HepG2 (cell line): ENCODE data around the gene RER1. TPM values are rescaled to one million over a fixed set of nuclear protein-coding genes. Genes with fewer than 3 reads are reported as not detected.

Source experiments
- BRD4 ChIP-seq: sonication (generic); formaldehyde crosslinking; IDR thresholded peaks from 2 replicates; pipeline ENCODE4 v1.4.0; 2020; ENCODE audit warnings: missing genetic modification reagents
- CEBPB ChIP-seq: IDR thresholded peaks from 2 replicates; pipeline ENCODE4 v1.6.1; 2011; ENCODE audit warnings: low read depth, low read length, improper control_type of control experiment, borderline replicate concordance
- DMAP1 ChIP-seq: IDR thresholded peaks from 2 replicates; pipeline ENCODE4 v1.6.1; 2016
- ETV6 ChIP-seq: sonication (generic); formaldehyde crosslinking; conservative IDR thresholded peaks from 2 replicates; pipeline ENCODE4 v1.4.0; 2020; ENCODE audit warnings: missing genetic modification reagents
- FOXP1 ChIP-seq, 2 experiments: fragments of 450-650 bp in 1 of 2; IDR thresholded peaks; 2 replicates each; pipeline ENCODE4 v1.6.1; 2017 to 2018; ENCODE audit warnings: antibody characterized with exemption in 1 of 2
- MED8 ChIP-seq: sonication (generic); formaldehyde crosslinking; IDR thresholded peaks from 2 replicates; pipeline ENCODE4 v1.8.1; 2023; ENCODE audit warnings: mild to moderate bottlenecking, missing genetic modification reagents; ENCODE audit not compliant: insufficient replicate concordance
- NFIB ChIP-seq: sonication (generic); formaldehyde crosslinking; IDR thresholded peaks from 2 replicates; pipeline ENCODE4 v1.9.0; 2021; ENCODE audit warnings: missing genetic modification reagents, mild to moderate bottlenecking, borderline replicate concordance
- PRMT3 ChIP-seq: sonication (generic); formaldehyde crosslinking; IDR thresholded peaks from 2 replicates; pipeline ENCODE4 v1.8.1; 2022; ENCODE audit warnings: low read depth, mild to moderate bottlenecking, moderate library complexity, missing genetic modification reagents, borderline replicate concordance
- RFX3 ChIP-seq: IDR thresholded peaks from 2 replicates; pipeline ENCODE4 v1.6.1; 2016; ENCODE audit warnings: missing biosample characterization, missing genetic modification reagents
- SMC3 ChIP-seq: IDR thresholded peaks from 2 replicates; pipeline ENCODE4 v1.6.1; 2011; ENCODE audit warnings: low read length, improper control_type of control experiment
- ZFP82 ChIP-seq: sonication (generic); formaldehyde crosslinking; IDR thresholded peaks from 2 replicates; pipeline ENCODE4 v1.5.1; 2020; ENCODE audit warnings: mild to moderate bottlenecking, missing genetic modification reagents, borderline replicate concordance
- ZMYM4 ChIP-seq: sonication (generic); formaldehyde crosslinking; IDR thresholded peaks from 2 replicates; pipeline ENCODE4 v1.8.1; 2023; ENCODE audit warnings: mild to moderate bottlenecking, missing genetic modification reagents
- ZNF235 ChIP-seq: sonication (generic); formaldehyde crosslinking; IDR thresholded peaks from 2 replicates; pipeline ENCODE4 v1.8.1; 2023; ENCODE audit warnings: mild to moderate bottlenecking, missing genetic modification reagents, borderline replicate concordance
- ZNF543 ChIP-seq: sonication (generic); formaldehyde crosslinking; IDR thresholded peaks from 2 replicates; pipeline ENCODE4 v1.4.0; 2020; ENCODE audit warnings: mild to moderate bottlenecking, missing genetic modification reagents
- ZNF557 ChIP-seq: sonication (generic); formaldehyde crosslinking; IDR thresholded peaks from 2 replicates; pipeline ENCODE4 v1.4.0; 2020; ENCODE audit warnings: missing genetic modification reagents
- ZNF652 ChIP-seq: IDR thresholded peaks from 2 replicates; pipeline ENCODE4 v1.6.1; 2016; ENCODE audit warnings: low read depth, borderline replicate concordance
- ZNF781 ChIP-seq: sonication (generic); formaldehyde crosslinking; IDR thresholded peaks from 2 replicates; pipeline ENCODE4 v1.5.1; 2020; ENCODE audit warnings: borderline replicate concordance, mild to moderate bottlenecking, missing genetic modification reagents; ENCODE audit errors: not compliant biosample characterization
- polyA plus RNA-seq, 8 experiments: library from polyadenylated mRNA; depleted of rRNA in 3 of 8; stranded (reverse) in 7 of 8; unstranded in 1 of 8; fragments of >200 nt; fragmentation: Illumina TruSeq in 4 of 8; extraction: Trizol in 4 of 8; gene quantifications; 2 replicates each; pipeline versions ENCODE4 v1.2.1 to v1.2.3, GENCODE V29; 2011 to 2016; ENCODE audit warnings: low read depth in 4 of 8, missing spikeins in 1 of 8, mixed read lengths in 1 of 8; ENCODE audit not compliant: insufficient read depth in 1 of 8
- total RNA-seq, 5 experiments: library from RNA; depleted of rRNA; stranded (reverse); fragments of >200 nt; fragmentation: Illumina TruSeq; extraction: Trizol; gene quantifications; 2 replicates each; pipeline ENCODE4 v1.2.3, GENCODE V29; 2016; ENCODE audit warnings: low read depth in 1 of 5
- TF ChIP-seq, protein P1 (sequence below): sonication (generic); formaldehyde crosslinking; IDR thresholded peaks from 2 replicates; pipeline ENCODE4 v1.8.1; 2023; ENCODE audit warnings: mild to moderate bottlenecking, missing genetic modification reagents
- TF ChIP-seq, protein P2 (sequence below): sonication (generic); formaldehyde crosslinking; IDR thresholded peaks from 2 replicates; pipeline ENCODE4 v1.8.0; 2022; ENCODE audit warnings: mild to moderate bottlenecking, missing genetic modification reagents
- TF ChIP-seq, protein P3 (sequence below): sonication (generic); formaldehyde crosslinking; IDR thresholded peaks from 2 replicates; pipeline ENCODE4 v1.8.1; 2023; ENCODE audit warnings: missing genetic modification reagents, inconsistent platforms, borderline replicate concordance
- TF ChIP-seq, protein P4 (sequence below): sonication (generic); formaldehyde crosslinking; IDR thresholded peaks from 2 replicates; pipeline ENCODE4 v1.4.0; 2020; ENCODE audit warnings: mild to moderate bottlenecking, missing genetic modification reagents, borderline replicate concordance

Gene RER1
- total and polyA plus RNA-seq, 2 of the 13 experiments (the other 11 are each of a cell fraction or from before 2014, with no cell fraction given), result 128 to 164 TPM

DNA sequence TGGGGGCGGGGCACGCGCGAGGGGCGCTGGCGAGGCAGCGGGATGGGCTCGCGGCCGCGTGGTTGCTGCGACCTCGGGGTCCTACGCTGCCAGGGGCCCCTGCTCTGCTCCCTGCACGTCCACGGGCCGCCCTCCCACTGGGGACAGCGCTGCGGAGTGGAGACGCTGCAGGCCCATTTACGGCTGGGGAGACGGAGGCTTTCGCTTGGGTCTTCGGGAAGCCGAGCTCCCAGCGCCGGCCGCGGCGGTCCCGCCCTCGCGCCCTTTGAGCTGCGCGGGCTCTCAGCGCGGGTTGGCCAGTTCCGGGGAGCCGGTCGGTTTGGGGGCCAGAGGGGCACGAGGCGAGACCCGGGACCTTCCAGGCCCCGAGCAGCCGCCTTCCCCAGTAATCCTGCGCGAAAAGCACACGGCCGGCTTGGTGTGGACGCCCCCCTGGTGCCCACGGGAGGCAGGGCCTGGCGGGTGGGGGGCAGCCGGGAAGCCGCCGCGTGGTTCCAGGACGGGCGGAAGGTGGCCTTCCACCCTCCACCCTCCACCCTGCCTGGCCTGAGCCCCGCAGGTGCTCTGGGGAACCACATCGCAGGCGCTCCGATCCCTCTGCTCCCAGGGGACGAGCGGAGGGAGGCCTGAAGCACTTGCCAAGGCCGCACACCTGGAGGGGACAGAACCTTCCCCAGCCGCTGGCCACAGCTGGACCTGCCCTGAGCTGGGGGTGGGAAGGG is 21.3 kb downstream of the RER1 start (continued):
- TF ChIP-seq ZNF781 (CRISPR knock-in tag) (no peak), NFIB (CRISPR knock-in tag) (no peak), BRD4 (CRISPR knock-in tag) (peak; percentile 65), CEBPB (no peak), RFX3 (CRISPR knock-in tag) (no peak), SMC3 (no peak), PRMT3 (CRISPR knock-in tag) (no peak), DMAP1 (CRISPR knock-in tag) (peak; percentile 84; the same call in 1 of the 2 replicates), FOXP1 (IDR thresholded peaks at IDR 0.05) (no peak), FOXP1 (CRISPR knock-in tag; IDR thresholded peaks at IDR 0.05) (no peak), ZNF235 (CRISPR knock-in tag) (peak; percentile 16; the same call in 1 of the 2 replicates), ZNF557 (no peak; the same call in 1 of the 2 replicates), MED8 (CRISPR knock-in tag) (no peak), ZFP82 (CRISPR knock-in tag) (peak; percentile 89; the same call in 1 of the 2 replicates), ZMYM4 (CRISPR knock-in tag) (peak; percentile 23), ETV6 (CRISPR knock-in tag) (peak; percentile 37; the same call in 1 of the 2 replicates), ZNF543 (CRISPR knock-in tag) (peak; percentile 62; the same call in 1 of the 2 replicates), ZNF652 (CRISPR knock-in tag) (no peak)
- TF ChIP-seq, protein P1, sequence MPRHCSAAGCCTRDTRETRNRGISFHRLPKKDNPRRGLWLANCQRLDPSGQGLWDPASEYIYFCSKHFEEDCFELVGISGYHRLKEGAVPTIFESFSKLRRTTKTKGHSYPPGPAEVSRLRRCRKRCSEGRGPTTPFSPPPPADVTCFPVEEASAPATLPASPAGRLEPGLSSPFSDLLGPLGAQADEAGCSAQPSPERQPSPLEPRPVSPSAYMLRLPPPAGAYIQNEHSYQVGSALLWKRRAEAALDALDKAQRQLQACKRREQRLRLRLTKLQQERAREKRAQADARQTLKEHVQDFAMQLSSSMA (CRISPR knock-in tag), result peak; percentile 84; the same call in 1 of the 2 replicates
- TF ChIP-seq, protein P2, sequence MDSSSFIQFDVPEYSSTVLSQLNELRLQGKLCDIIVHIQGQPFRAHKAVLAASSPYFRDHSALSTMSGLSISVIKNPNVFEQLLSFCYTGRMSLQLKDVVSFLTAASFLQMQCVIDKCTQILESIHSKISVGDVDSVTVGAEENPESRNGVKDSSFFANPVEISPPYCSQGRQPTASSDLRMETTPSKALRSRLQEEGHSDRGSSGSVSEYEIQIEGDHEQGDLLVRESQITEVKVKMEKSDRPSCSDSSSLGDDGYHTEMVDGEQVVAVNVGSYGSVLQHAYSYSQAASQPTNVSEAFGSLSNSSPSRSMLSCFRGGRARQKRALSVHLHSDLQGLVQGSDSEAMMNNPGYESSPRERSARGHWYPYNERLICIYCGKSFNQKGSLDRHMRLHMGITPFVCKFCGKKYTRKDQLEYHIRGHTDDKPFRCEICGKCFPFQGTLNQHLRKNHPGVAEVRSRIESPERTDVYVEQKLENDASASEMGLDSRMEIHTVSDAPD (CRISPR knock-in tag), result peak; percentile 35; the same call in 1 of the 2 replicates
- TF ChIP-seq, protein P3, sequence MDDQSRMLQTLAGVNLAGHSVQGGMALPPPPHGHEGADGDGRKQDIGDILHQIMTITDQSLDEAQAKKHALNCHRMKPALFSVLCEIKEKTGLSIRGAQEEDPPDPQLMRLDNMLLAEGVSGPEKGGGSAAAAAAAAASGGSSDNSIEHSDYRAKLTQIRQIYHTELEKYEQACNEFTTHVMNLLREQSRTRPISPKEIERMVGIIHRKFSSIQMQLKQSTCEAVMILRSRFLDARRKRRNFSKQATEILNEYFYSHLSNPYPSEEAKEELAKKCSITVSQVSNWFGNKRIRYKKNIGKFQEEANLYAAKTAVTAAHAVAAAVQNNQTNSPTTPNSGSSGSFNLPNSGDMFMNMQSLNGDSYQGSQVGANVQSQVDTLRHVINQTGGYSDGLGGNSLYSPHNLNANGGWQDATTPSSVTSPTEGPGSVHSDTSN (CRISPR knock-in tag), result peak; percentile 22; the same call in 1 of the 2 replicates
- TF ChIP-seq, protein P4, sequence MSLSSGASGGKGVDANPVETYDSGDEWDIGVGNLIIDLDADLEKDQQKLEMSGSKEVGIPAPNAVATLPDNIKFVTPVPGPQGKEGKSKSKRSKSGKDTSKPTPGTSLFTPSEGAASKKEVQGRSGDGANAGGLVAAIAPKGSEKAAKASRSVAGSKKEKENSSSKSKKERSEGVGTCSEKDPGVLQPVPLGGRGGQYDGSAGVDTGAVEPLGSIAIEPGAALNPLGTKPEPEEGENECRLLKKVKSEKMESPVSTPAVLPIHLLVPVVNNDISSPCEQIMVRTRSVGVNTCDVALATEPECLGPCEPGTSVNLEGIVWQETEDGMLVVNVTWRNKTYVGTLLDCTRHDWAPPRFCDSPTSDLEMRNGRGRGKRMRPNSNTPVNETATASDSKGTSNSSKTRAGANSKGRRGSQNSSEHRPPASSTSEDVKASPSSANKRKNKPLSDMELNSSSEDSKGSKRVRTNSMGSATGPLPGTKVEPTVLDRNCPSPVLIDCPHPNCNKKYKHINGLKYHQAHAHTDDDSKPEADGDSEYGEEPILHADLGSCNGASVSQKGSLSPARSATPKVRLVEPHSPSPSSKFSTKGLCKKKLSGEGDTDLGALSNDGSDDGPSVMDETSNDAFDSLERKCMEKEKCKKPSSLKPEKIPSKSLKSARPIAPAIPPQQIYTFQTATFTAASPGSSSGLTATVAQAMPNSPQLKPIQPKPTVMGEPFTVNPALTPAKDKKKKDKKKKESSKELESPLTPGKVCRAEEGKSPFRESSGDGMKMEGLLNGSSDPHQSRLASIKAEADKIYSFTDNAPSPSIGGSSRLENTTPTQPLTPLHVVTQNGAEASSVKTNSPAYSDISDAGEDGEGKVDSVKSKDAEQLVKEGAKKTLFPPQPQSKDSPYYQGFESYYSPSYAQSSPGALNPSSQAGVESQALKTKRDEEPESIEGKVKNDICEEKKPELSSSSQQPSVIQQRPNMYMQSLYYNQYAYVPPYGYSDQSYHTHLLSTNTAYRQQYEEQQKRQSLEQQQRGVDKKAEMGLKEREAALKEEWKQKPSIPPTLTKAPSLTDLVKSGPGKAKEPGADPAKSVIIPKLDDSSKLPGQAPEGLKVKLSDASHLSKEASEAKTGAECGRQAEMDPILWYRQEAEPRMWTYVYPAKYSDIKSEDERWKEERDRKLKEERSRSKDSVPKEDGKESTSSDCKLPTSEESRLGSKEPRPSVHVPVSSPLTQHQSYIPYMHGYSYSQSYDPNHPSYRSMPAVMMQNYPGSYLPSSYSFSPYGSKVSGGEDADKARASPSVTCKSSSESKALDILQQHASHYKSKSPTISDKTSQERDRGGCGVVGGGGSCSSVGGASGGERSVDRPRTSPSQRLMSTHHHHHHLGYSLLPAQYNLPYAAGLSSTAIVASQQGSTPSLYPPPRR (CRISPR knock-in tag), result no peak; the same call in 1 of the 2 replicates
